ENCODE results near the gene RBKS.
A peak's percentile ranks its signal among the peaks of the same experiment; 100 is the strongest.
"Not testable (repeated sequence)": the region's sequence is repeated elsewhere in the genome, so short reads cannot be mapped to it uniquely, and the experiment has no call there.

Gene RBKS

GRCh38 chr2:27903649-27904404 is 13.6 kb upstream of the RBKS start:
- DNase-seq: no peak

DNA sequence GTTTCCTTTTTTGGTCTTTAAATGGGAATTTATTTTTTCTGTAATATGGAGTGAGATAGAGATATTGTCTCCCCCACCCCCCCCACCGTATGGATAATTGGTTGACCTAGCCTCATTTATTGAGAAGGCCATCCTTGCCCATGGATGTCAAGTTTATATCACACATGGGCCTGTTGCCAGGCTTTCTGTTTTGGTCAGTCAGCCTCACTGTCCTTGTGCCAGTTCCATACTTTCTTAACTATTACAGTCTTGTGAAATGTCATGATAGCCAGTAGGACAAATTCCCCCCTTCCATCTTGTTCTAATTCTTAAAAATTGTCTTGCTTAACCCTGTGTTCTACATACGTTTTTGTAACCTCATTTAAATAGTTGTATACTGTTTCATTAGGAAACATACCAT is 12.8 kb upstream of the RBKS start:
- no peak for DNase-seq

DNA sequence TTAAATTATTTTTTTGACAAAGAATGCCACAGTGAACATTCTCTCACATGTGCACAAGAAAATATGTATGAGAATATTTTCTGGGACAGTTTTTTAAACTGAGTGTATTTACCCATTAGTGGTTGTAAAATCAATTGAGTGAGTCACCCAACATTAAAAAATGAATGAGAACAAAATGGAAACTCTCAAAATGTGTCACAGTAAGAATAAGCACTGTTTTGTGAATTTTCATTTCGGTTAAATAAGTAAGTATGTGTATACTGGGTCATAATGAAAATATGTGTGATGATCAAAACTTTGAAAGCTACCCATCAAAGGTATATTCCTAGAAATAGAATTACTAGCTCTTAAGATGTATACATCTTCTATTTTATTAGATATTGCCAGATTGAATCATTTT is 11.9 kb upstream of the RBKS start:
- no peak for DNase-seq

- no peak for DNase-seq
Measured at GRCh38 chr2:27901234-27901633, 11.0 kb upstream of the RBKS start.

- no peak for DNase-seq
Measured at GRCh38 chr2:27897717-27898116, 7.5 kb upstream of the RBKS start.

GRCh38 chr2:27893006-27893405 is 2.8 kb upstream of the RBKS start:
- no peak for DNase-seq

- no peak for DNase-seq
Measured at GRCh38 chr2:27891673-27892105, 1.5 kb upstream of the RBKS start.

- DNase-seq: peak; percentile 62
Measured at GRCh38 chr2:27890924-27891672, 911 bp upstream of the RBKS start.

GRCh38 chr2:27889774-27890145 is 427 bp downstream of the RBKS start:
- DNase-seq: peak; percentile 46

GRCh38 chr2:27888790-27889189 is 1.4 kb downstream of the RBKS start:
- DNase-seq: no peak

DNA sequence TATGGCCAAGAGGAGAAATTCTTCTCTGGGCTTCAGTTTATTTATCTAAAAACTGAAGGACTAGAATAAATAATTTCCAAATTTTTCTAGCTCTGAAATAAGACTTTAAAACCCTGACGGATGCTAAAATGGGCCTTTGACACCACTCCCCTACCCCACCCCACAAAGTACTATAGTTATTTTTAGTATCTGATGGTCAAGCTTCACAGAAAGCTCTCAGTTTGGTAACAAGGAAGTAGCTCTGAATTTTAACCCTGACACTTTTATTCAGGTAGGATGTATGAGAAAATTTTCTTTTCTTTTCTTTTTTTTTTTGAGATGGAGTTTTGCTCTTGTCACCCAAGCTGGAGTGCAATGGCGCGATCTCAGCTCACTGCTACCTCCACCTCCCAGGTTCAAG is 2.4 kb downstream of the RBKS start:
- no peak for DNase-seq

GRCh38 chr2:27887111-27887510 is 3.1 kb downstream of the RBKS start:
- no peak for DNase-seq

- no peak for DNase-seq
Measured at GRCh38 chr2:27886322-27886721, 3.9 kb downstream of the RBKS start.

GRCh38 chr2:27885661-27886060 is 4.5 kb downstream of the RBKS start:
- no peak for DNase-seq

- DNase-seq: no peak
Measured at GRCh38 chr2:27885234-27885633, 5.0 kb downstream of the RBKS start.

GRCh38 chr2:27884601-27885000 is 5.6 kb downstream of the RBKS start:
- no peak for DNase-seq

GRCh38 chr2:27882584-27882922 is 7.6 kb downstream of the RBKS start:
- DNase-seq: not testable (repeated sequence)

GRCh38 chr2:27881815-27882583 is 8.2 kb downstream of the RBKS start:
- not testable (repeated sequence) for DNase-seq

- no peak for DNase-seq
Measured at GRCh38 chr2:27878825-27879224, 11.4 kb downstream of the RBKS start.

DNA sequence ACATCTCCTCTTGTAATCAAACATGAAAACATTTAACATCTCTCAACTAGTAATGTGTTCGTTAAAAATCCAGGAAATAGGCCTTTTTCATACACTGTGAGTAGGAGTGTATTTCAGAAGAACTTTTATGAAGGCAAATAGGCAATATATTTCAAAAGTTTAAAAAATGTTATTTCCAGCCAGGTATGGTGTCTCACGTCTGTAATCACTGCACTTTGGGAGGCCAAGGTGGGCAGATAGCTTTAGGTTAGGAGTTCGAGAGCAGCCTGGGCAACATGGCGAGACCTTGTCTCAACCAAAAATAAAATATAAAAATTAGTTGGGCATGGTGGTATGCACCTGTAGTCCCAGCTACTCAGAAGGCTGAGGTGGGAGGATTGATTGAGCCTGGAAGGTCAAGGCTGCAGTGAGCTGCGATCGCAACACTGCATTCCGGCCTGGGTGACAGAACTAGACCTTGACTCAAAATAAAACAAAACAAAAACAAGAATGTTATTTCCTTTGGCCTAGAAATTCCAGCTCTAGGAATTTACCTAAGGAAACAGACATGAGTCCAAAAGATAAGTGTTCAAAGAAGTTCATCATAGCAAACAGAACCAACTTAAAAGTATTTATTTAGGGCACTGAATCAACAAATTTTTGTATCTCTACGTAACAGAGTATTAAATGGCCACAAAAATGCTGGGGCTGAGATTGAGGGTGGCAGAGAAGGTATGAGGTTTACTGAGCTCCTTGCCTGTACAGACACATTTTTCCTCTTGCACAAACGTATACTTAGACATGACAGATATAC is 14.9 kb downstream of the RBKS start:
- no peak for DNase-seq

- DNase-seq: no peak
Measured at GRCh38 chr2:27873091-27873490, 17.1 kb downstream of the RBKS start.

DNA sequence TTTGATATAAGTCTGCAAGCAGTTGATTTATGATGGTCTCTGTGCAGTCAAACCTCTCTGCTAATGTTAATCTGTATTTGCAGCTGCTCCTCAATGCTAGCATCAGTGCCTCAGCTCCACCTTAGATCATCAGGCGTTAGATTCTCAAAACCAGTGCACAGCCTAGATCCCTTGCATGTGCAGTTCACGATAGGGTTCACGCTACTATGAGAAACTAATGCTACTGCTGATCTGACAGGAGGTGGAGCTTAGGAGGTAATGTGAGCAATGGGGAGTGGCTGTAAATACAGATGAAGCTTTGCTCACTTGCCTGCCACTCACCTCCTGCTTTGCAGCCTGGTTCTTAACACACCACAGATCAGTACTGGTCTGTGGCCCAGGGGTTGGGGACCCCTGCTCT is 18.4 kb downstream of the RBKS start:
- DNase-seq: no peak

- no peak for DNase-seq
Measured at GRCh38 chr2:27870724-27871123, 19.5 kb downstream of the RBKS start.
